GM12878 (cell line): ENCODE data around the gene VPS29. TPM values are rescaled to one million over a fixed set of nuclear protein-coding genes. Genes with fewer than 3 reads are reported as not detected.

Experiments used
- ATAC-seq: fragments of 200-7000 bp; cut with Tn5 transposase; 3 replicates; pipeline ENCODE4 v1.9.1; 2020; ENCODE audit warnings: mild to moderate bottlenecking, moderate library complexity
- BruUV-seq: library from RNA; stranded (reverse); fragments of 400-500 nt; replicated peaks from 2 replicates; lab custom pipeline; 2021; lab: Mats Ljungman, UMichigan
- CTCF ChIA-PET: fragments of 300-600 bp; sonication (Branson Sonifier 250); formaldehyde crosslinking; extraction: SDS; loops from one replicate; lab custom pipeline; 2021; ENCODE audit warnings: inconsistent platforms; lab: Yijun Ruan, JAX
- POLR2A ChIA-PET: fragments of 350-600 bp; formaldehyde crosslinking; extraction: SDS; loops from one replicate; lab custom pipeline; 2021; ENCODE audit warnings: inconsistent platforms; lab: Charles Lee
- RAD21 ChIA-PET: fragments of 300-600 bp; sonication (Branson Sonifier 250); formaldehyde crosslinking; loops from one replicate; lab custom pipeline; 2023; ENCODE audit warnings: antibody characterized with exemption; ENCODE audit not compliant: unreplicated experiment; lab: Charles Lee
- SMC1A ChIA-PET: fragments of 300-600 bp; sonication (Branson Sonifier 250); formaldehyde crosslinking; loops from one replicate; lab custom pipeline; 2023; ENCODE audit not compliant: unreplicated experiment, uncharacterized antibody; lab: Charles Lee
- DNase-seq: peaks from one replicate; pipeline ENCODE4 v3.0.0-alpha.2; 2011; ENCODE audit warnings: low read depth, low spot score
- FAIRE-seq: peaks from 3 replicates; lab custom pipeline; 2011; peaks lifted over from hg19 to GRCh38; lab: Jason Lieb, UNC
- H2AFZ ChIP-seq: 2 replicates; pipeline ENCODE4 v1.6.0; 2011; ENCODE audit warnings: low read depth, low read length, control low read depth; ENCODE audit not compliant: control insufficient read depth
- H3K27ac ChIP-seq: 2 replicates; pipeline ENCODE4 v1.5.1; 2011; ENCODE audit warnings: control low read depth; ENCODE audit not compliant: control insufficient read depth, insufficient read depth
- H3K27me3 ChIP-seq, 2 experiments: replicated peaks in 1 of 2; 2 replicates each; pipeline versions ENCODE4 v1.6.0 to v1.6.1; 2011; ENCODE audit warnings: low read length in 1 of 2; ENCODE audit not compliant: control insufficient read depth in 2 of 2, insufficient read depth in 2 of 2
- H3K36me3 ChIP-seq, 2 experiments: 2 replicates each; pipeline ENCODE4 v1.5.1; 2011; ENCODE audit warnings: low read length in 1 of 2; ENCODE audit not compliant: control insufficient read depth in 2 of 2, insufficient read depth in 2 of 2
- H3K4me1 ChIP-seq: 2 replicates; pipeline ENCODE4 v1.6.1; 2011; ENCODE audit warnings: mild to moderate bottlenecking, low read length, moderate library complexity, mixed read lengths; ENCODE audit not compliant: control insufficient read depth, insufficient read depth
- H3K4me2 ChIP-seq: 2 replicates; pipeline ENCODE4 v1.6.0; 2011; ENCODE audit warnings: control low read depth; ENCODE audit not compliant: control insufficient read depth, insufficient read depth
- H3K4me3 ChIP-seq: fragments of 200-600 bp; sonication (generic); 2 replicates; pipeline ENCODE4 v1.5.1; 2016
- H3K79me2 ChIP-seq: 2 replicates; pipeline ENCODE4 v1.6.0; 2011; ENCODE audit warnings: low read length; ENCODE audit not compliant: control insufficient read depth, insufficient read depth
- H3K9ac ChIP-seq: 2 replicates; pipeline ENCODE4 v1.8.0; 2011; ENCODE audit warnings: low read length, control low read depth, mixed read lengths; ENCODE audit not compliant: control insufficient read depth, insufficient read depth
- H3K9me3 ChIP-seq: replicated peaks from 3 replicates; pipeline ENCODE4 v1.5.1; 2011; ENCODE audit warnings: mild to moderate bottlenecking, low read length; ENCODE audit not compliant: control insufficient read depth, insufficient read depth
- H4K20me1 ChIP-seq: 2 replicates; pipeline ENCODE4 v1.6.0; 2011; ENCODE audit not compliant: control insufficient read depth, insufficient read depth
- CBX3 ChIP-seq: fragments of 200-600 bp; sonication (generic); IDR thresholded peaks from 2 replicates; pipeline ENCODE4 v1.6.1; 2016; ENCODE audit warnings: low read depth, borderline replicate concordance
- ETV6 ChIP-seq, 2 experiments: fragments of 450-650 bp in 1 of 2; IDR thresholded peaks in 1 of 2; conservative IDR thresholded peaks in 1 of 2; 2 replicates each; pipeline ENCODE4 v1.6.1; 2014; ENCODE audit warnings: antibody characterized with exemption in 1 of 2, borderline replicate concordance in 1 of 2, low read depth in 1 of 2, mild to moderate bottlenecking in 1 of 2, moderate library complexity in 1 of 2
- FOXK2 ChIP-seq: fragments of 450-650 bp; IDR thresholded peaks from 2 replicates; pipeline ENCODE4 v1.6.1; 2017; ENCODE audit warnings: mild to moderate bottlenecking, moderate library complexity
- GATAD2B ChIP-seq: fragments of 450-650 bp; conservative IDR thresholded peaks from 2 replicates; pipeline ENCODE4 v1.6.1; 2017; ENCODE audit warnings: low read depth, mild to moderate bottlenecking, moderate library complexity
- KAT2A ChIP-seq: conservative IDR thresholded peaks from 2 replicates; pipeline ENCODE4 v1.6.1; 2011; ENCODE audit warnings: low read depth, low read length; ENCODE audit not compliant: control insufficient read depth
- NFXL1 ChIP-seq: fragments of 450-650 bp; IDR thresholded peaks from 2 replicates; pipeline ENCODE4 v1.6.1; 2017; ENCODE audit warnings: antibody characterized with exemption, mild to moderate bottlenecking, borderline replicate concordance
- PAX5 ChIP-seq: IDR thresholded peaks from 2 replicates; pipeline ENCODE4 v1.6.1; 2011; ENCODE audit warnings: low read depth, low read length, borderline replicate concordance
- RB1 ChIP-seq: fragments of 450-650 bp; formaldehyde crosslinking; IDR thresholded peaks from 2 replicates; pipeline ENCODE4 v1.6.1; 2017; ENCODE audit warnings: mild to moderate bottlenecking, borderline replicate concordance
- SMARCA5 ChIP-seq: fragments of 450-650 bp; IDR thresholded peaks from 2 replicates; pipeline ENCODE4 v1.6.1; 2017; ENCODE audit warnings: mild to moderate bottlenecking
- ZNF384 ChIP-seq: IDR thresholded peaks from 2 replicates; pipeline ENCODE4 v1.6.1; 2012; ENCODE audit warnings: low read depth, mild to moderate bottlenecking, low read length, improper control_type of control experiment, borderline replicate concordance
- ZNF592 ChIP-seq: fragments of 450-650 bp; IDR thresholded peaks from 2 replicates; pipeline ENCODE4 v1.6.1; 2017; ENCODE audit warnings: mild to moderate bottlenecking, moderate library complexity
- WGBS: methylation state at CpG from one replicate; pipeline ENCODE4 v1.1.6; 2016; ENCODE audit warnings: low lambda C conversion rate; ENCODE audit not compliant: insufficient replicate concordance, insufficient coverage; ENCODE audit errors: missing lambda C conversion rate; 5-methylcytosine and 5-hydroxymethylcytosine counted together
- in situ Hi-C: fragments of 300-500 bp; cut with MboI; formaldehyde crosslinking; loops from 9 replicates; pipeline ENCODE4 v1.14.3; 2018; ENCODE audit warnings: mixed read lengths
- intact Hi-C: fragments of 100-400 bp; cut with micrococcal nuclease; formaldehyde crosslinking; loops from one replicate; pipeline ENCODE4 v1.14.2; 2022; ENCODE audit not compliant: unreplicated experiment
- polyA plus RNA-seq, 11 experiments: library from polyadenylated mRNA; depleted of rRNA in 4 of 11; unstranded in 6 of 11; stranded (reverse) in 5 of 11; fragments of >200 nt; fragmentation: Nextera tagmentation in 4 of 11; fragmentation: Illumina TruSeq in 1 of 11; extraction: Ambion mirVana in 4 of 11; extraction: Trizol in 1 of 11; gene quantifications; 1 replicate in 1 of 11; 2 replicates in 10 of 11; pipeline versions ENCODE4 v1.2.1 to v1.2.3, GENCODE V29; 2011 to 2016; ENCODE audit warnings: inconsistent platforms in 2 of 11, missing spikeins in 2 of 11, low read depth in 1 of 11
- total RNA-seq, 4 experiments: library from RNA; depleted of rRNA in 3 of 4; stranded (reverse); fragments of >200 nt in 3 of 4; fragmentation: Illumina TruSeq in 1 of 4; extraction: Trizol in 1 of 4; gene quantifications; 2 replicates each; pipeline versions ENCODE4 v1.2.1 to v1.2.3, GENCODE V29; 2013 to 2021

VPS29 gene
- total and polyA plus RNA-seq, 10 of the 15 experiments (the other 5 are each of a cell fraction or from before 2014, with no cell fraction given): 65.3 to 405 (median 206) TPM

GRCh38 chr12:110498984-110499706 is 2.8 kb downstream of the VPS29 start:
- H4K20me1 ChIP-seq: no peaks in the 10 kb centered on the region
- no peaks in the 10 kb centered on the region for H3K9me3 ChIP-seq
- no peak for DNase-seq
- H3K4me3 ChIP-seq: peak overlapping the region; percentile 20; the same call in 1 of the 2 replicates
- no peak for ATAC-seq
- FAIRE-seq: no peak
- no TSS peak for BruUV-seq
- TF ChIP-seq NFXL1 (no peak), ZNF384 (0 out of 2 replicates have a peak, but pooled peaks have one; percentile 19)
- no peaks in the 10 kb centered on the region for H3K27me3 ChIP-seq
- intact Hi-C loops (no loop called here), in situ Hi-C loops (no loop called here)
- H3K36me3 ChIP-seq: peaks cover 0 to 12% of the 10 kb centered on the region in 2 experiments; a peak in 2 of 4 replicates
- H3K4me1 ChIP-seq: peaks cover 4% of the 10 kb centered on the region
- peaks cover 50% of the 10 kb centered on the region for H3K79me2 ChIP-seq
- SMC1A ChIA-PET: interaction anchor here (0.7 to 26.9 kb wide), 12 partner anchors 10 to 115 kb away, joined by 3 to 492 read pairs (median 4); partner anchors contain the start of genes ARPC3, FAM216A and GPN3
- CTCF ChIA-PET: interaction anchor here (1.5 to 21.1 kb wide), 6 partner anchors 9 to 389 kb away, joined by 4 to 462 read pairs (median 14); partner anchors contain the start of genes ARPC3 and FAM216A
- POLR2A ChIA-PET: interaction anchor here (0.5 to 4.5 kb wide), 9 partner anchors 9 to 230 kb away, joined by 3 to 22 read pairs (median 6); partner anchors contain the start of genes FAM216A and GPN3
- no peak overlapping the region for H2AFZ ChIP-seq
- WGBS: 100% methylated on average over 4 of the region's 4 CpGs
- H3K9ac ChIP-seq: no peak overlapping the region; the same call in 1 of the 2 replicates
- no peak overlapping the region for H3K4me2 ChIP-seq
- H3K27ac ChIP-seq: no peak overlapping the region
- RAD21 ChIA-PET: interaction anchor here (0.6 to 3.3 kb wide), 4 partner anchors 29 to 102 kb away, joined by 3 to 22 read pairs (median 8); partner anchors contain the start of gene ARPC3

GRCh38 chr12:110475426-110475825 is 26.5 kb downstream of the VPS29 start:
- RAD21 ChIA-PET: no interaction called here
- peaks cover 5% of the 10 kb centered on the region for H3K79me2 ChIP-seq
- in situ Hi-C loops: no loop called here
- BruUV-seq: no TSS peak
- FAIRE-seq (no peak), DNase-seq (no peak), ATAC-seq (no peak)
- H3K9me3 ChIP-seq: no peaks in the 10 kb centered on the region
- no peak overlapping the region for H3K9ac ChIP-seq
- SMC1A ChIA-PET: interaction anchor here (0.6 to 0.7 kb wide), 2 partner anchors 24 to 115 kb away, joined by 3 read pairs; no protein-coding TSS in a partner anchor
- CTCF ChIA-PET: interaction anchor here (0.6 to 1.9 kb wide), 3 partner anchors 10 to 51 kb away, joined by 3 to 5 read pairs (median 3); partner anchors contain the start of gene ARPC3
- POLR2A ChIA-PET: interaction anchor here (0.6 to 0.8 kb wide), 2 partner anchors 19 to 43 kb away, joined by 3 to 4 read pairs; no protein-coding TSS in a partner anchor
- H3K4me1 ChIP-seq: no peaks in the 10 kb centered on the region
- no peak overlapping the region for H3K4me2 ChIP-seq
- H3K27ac ChIP-seq: no peak overlapping the region
- 100% methylated on average over 7 of the region's 7 CpGs for WGBS
- H3K4me3 ChIP-seq: no peak overlapping the region
- H3K27me3 ChIP-seq: no peaks in the 10 kb centered on the region
- peaks cover 0 to 8% of the 10 kb centered on the region in 2 experiments; a peak in 3 of 4 replicates for H3K36me3 ChIP-seq
- intact Hi-C loops: no loop called here
- H4K20me1 ChIP-seq: no peaks in the 10 kb centered on the region
- no peak overlapping the region for H2AFZ ChIP-seq
- TF ChIP-seq FOXK2 (no peak), SMARCA5 (no peak), ZNF592 (no peak), PAX5 (no peak), RB1 (no peak), CBX3 (no peak), GATAD2B (no peak), KAT2A (no peak), ETV6 (conservative IDR thresholded peaks at IDR 0.05 in 1 of 2, IDR thresholded peaks at IDR 0.05 in 1 of 2; ENCODE audit: borderline replicate concordance in 1 of 2, low read depth in 1 of 2) (no peak)
